GM19324 (cell line): Measurements from ENCODE around the gene CRX.
"Not testable (repeated sequence)": the region's sequence is repeated elsewhere in the genome, so short reads cannot be mapped to it uniquely, and the experiment has no call there.

ENCODE experiments used
- ATAC-seq: cut with Tn5 transposase; IDR thresholded peaks from one replicate; pipeline ENCODE4 v1.9.1; 2021; ENCODE audit warnings: mild to moderate bottlenecking, moderate library complexity; ENCODE audit not compliant: unreplicated experiment, low FRiP score

CRX gene

DNA sequence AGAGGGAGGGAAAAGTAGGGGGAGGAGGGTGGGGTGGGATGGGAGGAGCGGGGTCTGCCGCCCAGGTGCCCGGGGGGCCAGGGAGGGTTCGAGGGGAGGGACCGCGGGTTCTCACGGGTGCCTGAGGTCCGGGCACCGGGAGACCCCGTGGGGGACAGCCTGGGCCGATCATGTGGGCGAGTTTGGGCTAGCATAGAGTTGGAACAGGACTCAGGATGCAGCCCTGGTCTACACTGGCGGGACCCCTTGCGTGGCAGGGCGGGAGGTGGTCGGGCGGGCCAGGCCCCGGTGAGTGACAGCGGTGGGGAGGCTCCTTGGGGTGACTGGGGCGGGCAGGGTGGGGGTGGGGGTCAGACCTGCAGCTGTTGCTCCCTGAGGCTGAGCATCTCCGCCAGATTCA is 18.6 kb upstream of the CRX start:
- ATAC-seq: not testable (repeated sequence)

DNA sequence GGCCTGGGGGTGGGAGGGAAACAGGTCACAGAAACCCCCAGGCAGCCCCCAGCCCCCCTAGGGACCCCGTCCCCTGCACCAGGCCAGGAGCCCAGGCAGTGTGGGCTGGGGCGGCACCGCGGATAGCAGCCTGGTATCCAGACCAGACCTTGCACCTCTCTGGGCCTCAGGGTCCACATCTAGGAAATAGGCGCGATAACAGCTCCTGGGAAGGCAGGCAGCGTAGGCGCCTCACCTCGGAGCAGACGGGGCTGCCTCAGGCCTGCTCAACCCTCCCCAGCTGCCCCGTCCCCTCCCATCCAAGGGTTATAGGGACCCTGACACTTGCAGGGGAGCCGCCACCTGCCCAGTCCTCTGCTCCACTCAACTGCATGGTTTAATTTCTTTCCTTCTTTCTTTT is 18.1 kb upstream of the CRX start:
- ATAC-seq: not testable (repeated sequence)

DNA sequence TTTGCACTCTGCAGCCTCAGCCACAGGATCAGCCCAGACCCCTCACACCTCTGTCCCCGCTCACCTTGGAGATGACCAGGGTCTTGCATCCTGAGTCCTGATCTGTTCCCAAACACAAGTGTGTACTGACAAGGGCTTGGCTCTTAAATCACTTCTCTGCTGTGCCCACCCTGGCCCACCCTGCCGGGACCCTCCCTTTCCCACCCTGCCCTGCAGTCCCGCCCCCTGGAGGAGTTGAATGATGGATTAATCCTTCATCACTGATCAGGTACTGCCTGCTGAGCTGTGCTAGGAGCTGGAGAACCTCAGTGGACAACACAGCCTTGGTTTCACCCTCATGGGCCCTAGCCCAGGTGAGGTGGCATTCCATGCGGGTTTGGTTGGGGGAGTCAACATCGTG is 17.3 kb upstream of the CRX start, which contains the start of gene TPRX1:
Gene TPRX1 (minus strand): TSS at position 101 of the 400 bp plus-strand sequence. CDS start 12 bp downstream, at position 89.
- ATAC-seq: not testable (repeated sequence)

DNA sequence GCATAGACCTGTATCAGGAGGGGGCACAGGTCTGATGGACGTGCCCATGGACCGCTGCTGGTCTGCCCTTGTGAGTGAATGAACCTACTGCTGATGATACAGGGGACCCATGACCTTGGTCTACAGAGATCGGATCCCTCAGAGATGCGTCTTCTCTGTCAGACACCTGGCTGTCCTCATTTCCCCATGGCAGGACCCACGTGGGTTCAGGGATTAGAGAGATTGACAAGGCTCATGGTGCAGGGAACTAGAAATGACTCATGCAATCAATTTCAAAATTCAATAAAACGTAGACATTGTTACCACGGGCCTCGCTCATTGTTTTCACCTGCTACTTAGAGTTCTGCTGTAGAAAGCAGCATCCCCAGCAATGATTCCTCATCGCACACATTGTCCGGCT is 16.4 kb upstream of the CRX start:
- ATAC-seq: no peak

DNA sequence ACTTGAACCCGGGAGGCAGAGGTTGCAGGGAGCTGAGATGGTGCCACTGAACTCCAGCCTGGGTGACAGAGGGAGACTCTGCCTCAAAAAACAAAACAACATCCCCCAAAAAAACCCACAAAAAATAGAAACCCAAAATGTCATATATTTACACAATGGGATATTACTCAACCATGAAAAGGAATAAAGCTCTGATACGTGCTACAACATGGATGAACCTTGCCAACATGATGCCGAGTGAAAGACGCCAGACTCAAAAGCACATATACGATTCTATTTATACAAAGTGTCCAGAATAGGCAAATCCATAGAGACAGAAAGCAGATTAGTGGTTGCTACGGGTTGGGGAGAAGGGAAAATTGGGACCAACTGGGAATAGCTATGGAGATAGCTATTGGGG is 15.3 kb upstream of the CRX start:
- no peak for ATAC-seq

DNA sequence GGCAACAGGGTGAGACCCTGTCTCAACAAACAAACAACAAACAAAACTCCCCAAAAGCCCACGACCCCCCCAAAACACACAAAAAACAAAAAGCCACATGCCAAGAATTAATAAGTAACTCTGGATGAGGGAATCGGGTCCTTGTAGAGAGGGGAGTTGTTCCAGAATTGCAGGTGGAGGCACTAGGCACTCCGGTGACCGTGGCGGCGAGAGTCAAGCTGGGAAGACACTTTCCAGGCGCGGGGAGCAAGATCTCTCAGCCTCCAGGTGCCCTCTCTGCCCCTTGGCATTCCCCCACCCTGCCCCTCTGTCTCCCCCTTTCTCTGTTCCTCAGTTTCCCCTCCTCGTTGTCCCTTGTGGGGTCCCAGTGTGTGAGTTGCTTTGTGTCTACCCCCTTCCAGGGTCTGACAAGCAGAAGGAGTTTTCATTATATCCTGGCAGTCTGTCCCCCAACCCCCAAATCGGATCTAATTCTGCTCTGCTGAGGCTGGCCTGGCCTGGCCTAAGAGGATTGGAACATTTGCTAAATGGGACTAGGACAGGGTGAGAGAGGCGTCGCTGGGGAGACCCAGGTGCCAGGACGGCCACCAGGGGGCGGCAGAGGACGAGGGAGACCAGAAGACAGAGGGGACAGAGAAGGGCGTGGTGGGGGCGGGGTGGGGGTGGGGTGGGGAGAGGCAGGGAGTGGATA is 8.3 kb upstream of the CRX start:
- no peak for ATAC-seq

DNA sequence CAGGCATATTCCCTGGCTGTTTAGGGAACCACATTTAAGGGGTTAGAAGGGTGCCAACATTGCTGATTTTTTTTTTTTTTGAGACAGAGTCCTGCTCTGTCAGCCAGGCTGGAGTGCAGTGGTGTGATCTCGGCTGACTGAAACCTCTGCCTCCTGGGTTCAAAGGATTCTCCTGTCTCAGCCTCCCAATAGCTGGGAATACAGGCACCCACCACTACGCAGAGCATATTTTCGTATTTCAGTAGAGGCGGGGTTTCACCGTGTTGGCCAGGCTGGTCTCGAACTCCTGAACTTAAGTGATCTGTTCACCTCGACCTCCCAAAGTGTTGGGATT is 7.8 kb upstream of the CRX start:
- ATAC-seq: no peak

DNA sequence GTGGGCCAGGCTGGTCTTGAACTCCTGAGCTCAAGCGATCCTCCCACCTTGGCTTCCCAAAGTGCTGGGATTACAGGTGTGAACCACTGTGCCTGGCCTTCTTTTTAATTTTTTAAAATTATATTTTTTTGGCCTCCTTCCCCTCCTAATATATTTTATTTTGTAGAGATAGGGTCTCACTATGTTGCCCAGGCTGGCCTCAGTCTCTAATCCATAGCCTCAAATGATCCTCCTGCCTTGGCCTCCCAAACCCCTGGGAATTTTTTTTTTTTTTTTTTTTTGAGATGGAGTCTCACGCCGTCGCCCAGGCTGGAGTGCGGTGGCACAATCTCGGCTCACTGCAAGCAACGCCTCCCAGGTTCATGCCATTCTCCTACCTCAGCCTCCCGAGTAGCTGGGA is 5.5 kb upstream of the CRX start:
- not testable (repeated sequence) for ATAC-seq

DNA sequence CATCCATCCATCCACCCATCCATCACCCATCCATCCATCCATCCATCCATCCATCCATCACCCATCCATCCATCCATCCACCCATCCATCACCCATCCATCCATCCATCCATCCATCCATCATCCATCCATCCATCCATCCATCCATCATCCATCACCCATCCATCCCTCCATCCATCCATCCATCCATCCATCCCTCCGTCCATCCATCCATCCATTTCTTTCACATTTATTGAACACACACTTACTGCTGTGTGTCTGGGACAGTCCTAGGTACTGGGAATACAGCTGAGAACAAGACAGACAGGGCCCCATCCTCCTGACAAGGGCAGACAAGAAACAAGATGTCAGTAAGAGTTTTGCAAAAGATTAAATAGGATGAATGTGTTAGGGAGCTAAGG is 3.5 kb upstream of the CRX start:
- ATAC-seq: not testable (repeated sequence)

DNA sequence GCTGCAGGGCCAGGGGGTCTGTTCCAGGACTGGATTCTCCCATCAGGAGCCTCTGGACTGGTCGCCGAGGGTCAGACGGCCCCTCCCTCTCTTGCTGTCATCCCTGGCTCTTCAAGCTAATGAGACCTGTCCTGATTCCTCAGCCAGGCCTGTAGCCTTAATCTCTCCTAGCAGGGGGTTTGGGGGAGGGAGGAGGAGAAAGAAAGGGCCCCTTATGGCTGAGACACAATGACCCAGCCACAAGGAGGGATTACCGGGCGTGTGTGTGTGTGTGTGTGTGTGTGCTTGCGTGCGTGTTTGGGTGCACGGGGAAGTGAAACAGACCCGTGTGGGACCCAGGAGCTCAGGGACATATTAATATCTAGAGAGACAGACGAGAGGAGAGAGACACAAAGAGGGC is 1.9 kb upstream of the CRX start:
- no peak for ATAC-seq

DNA sequence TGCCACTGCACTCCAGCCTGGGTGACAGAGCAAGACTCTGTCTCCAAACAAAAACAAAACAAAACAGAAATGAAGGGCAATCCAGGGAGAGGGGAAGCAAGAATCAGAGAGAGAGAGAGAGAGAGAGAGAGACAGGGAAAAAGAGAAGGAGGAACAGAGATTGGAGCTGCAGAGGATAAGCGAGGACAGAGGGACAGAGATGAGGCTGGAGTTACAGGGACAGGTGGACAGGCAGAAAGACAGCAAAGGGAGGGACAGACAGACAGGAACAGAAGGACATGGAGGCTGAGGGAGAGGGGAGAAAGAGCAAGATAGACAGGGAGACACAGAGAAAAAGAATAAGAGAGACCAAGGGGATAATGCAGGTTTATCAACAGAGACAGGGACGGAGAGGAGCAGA is 1.3 kb upstream of the CRX start:
- no peak for ATAC-seq

DNA sequence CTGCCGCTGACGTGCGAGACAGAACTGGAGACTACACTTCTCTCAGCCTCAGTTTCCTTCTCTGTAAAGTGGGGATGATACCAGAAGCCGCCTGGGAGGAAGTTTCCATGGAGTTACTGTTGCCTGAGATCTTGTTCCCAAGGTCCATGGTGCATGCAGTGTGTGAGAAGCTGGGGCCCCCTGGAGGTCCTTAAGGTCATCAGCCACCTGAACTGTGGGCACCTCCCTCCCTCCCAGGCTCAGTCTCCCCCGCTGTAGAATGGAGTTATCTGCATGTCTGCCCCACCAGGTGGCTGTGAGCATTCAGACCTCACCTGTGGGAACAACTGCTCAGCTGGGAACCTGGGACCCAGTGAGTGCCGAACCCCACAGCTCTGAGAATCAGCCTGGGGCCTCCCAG is 2.7 kb downstream of the CRX start:
- ATAC-seq: no peak

DNA sequence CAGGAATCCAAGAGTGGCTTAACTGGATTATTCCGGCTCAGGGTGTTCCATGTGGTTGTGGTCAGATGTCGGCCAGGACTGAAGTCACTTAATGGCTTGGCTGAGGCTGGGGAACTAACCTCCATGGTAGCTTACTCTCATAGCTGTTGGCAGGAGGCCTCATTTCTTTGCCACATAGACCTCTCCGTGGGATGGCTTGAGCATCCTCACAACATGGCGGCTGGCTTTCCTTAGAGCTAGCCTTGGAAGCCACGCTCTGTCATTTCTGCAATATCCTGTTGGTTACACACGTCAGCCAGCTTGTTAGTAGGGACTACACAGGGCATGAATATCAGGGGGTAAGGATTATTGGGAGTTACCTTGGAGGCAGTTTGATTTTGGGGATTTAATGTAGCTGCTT is 5.1 kb downstream of the CRX start:
- no peak for ATAC-seq

DNA sequence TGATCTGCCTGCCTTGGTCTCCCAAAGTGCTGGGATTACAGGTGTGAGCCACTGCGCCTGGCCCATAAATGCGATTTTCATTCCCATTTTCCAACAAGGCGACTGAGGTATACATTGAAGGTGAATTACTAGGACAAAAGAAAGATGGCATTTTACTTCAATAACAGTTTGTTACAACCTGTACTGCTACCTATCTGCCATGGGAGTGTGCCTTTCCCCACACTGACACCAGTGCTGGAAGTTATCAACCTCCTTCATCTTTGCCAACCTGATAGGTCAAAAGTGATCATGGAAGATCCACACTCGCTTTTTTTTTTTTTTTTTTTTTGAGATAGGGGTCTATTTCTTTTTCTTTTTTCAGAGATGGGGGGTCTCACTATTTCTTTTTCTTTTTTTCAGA is 11.0 kb downstream of the CRX start:
- no peak for ATAC-seq

DNA sequence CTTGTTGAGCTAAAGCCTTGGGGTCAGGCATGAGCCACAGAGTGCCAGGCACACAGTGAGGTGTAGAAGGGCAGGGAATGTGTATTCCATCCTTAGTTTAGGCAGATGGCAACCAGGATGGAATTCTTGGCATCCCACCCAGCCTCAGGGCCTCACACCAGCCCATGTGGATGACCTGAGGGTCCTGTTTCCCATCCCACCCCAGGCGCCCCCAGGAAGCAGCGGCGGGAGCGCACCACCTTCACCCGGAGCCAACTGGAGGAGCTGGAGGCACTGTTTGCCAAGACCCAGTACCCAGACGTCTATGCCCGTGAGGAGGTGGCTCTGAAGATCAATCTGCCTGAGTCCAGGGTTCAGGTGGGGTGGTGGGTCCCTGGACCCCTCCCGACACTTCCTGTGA is 14.3 kb downstream of the CRX start:
- ATAC-seq: no peak

DNA sequence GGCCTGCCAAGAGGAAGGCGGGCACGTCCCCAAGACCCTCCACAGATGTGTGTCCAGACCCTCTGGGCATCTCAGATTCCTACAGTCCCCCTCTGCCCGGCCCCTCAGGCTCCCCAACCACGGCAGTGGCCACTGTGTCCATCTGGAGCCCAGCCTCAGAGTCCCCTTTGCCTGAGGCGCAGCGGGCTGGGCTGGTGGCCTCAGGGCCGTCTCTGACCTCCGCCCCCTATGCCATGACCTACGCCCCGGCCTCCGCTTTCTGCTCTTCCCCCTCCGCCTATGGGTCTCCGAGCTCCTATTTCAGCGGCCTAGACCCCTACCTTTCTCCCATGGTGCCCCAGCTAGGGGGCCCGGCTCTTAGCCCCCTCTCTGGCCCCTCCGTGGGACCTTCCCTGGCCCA is 17.7 kb downstream of the CRX start:
- no peak for ATAC-seq

DNA sequence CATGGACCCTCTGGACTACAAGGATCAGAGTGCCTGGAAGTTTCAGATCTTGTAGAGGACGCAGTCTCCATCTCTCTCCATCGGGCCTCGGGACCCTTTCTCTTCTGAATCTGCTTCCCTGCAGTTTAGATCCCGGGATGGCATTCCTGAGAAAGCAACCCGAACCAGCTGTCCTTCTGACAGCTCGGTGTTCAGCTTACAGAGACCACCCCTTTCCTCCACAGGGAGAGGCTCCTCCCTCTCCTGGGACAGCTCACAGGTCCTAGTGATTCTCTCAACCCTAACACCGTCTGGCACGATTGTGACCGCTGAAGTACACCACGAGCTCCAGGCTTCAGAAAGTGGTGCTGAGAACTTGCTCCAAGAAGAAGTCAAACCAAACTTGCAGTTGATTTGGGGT is 18.2 kb downstream of the CRX start:
- ATAC-seq: no peak

DNA sequence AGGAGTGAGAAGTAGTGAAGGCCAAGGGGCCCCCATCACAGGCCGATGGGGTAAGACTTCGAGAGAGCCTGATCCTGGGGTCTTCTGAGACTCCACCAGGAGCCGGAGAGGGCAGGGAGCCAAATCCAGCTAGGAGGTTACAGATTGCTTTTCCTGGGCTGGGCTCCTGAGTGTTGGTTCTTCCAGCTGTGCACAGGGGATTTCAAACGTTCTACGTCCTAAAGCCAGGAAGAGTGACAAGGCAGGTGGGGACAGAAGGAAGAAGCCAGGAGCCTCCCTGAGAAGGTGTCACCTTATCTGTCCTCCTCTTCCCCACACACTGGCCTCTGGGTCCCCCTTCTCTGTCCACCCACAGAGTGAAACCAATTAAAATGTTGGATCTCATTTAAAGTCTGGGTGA is 21.2 kb downstream of the CRX start:
- no peak for ATAC-seq

DNA sequence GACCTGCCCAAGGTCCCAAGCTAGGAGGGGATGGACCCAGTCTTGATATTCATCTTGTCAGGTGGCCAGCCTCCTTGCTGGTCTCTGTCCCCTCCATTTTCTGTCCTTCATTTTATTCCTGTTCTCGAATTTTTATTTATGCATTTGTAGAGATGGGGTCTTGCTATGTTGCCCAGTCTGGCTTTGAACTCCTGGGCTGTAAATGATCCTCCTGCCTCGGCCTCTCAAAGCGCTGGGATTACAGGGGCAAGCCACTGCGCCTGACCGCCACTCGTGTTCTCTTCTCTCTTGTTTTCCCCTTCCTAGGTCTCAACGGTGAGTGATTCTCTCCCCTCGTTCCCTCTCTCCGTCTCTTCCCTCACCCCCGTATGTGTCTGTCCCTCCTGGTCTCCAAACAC is 26.7 kb downstream of the CRX start:
- ATAC-seq: no peak

DNA sequence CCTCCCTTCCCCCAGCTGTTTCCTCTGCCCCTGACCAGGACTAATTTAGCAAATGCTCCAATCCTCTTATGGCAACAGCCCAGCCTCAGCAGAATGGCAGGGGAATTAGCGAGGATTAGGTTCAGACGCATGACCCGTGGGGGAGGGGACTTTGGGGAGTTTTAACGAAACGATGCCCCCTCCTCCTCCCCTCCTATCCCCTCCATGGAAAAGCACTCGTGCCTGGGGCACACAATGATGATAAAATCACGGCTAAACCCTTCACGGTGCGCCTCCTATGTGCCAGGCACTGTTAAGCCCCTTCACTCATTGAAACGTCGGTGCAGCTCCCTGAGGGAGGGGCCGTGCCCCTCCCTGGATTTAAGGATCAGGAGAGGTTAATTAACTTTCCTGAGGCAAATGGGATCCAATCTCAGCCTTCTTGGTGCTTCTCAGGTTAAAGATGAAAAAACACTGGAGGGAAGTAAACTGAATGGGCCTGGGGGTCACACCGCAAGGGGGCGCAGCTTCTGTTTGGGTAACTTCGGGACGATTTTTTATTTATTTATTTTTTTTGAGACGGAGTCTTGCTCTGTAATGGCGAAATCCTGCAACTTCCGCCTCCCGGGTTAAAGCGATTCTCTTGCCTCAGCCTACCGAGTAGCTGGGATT is 27.2 kb downstream of the CRX start:
- no peak for ATAC-seq

DNA sequence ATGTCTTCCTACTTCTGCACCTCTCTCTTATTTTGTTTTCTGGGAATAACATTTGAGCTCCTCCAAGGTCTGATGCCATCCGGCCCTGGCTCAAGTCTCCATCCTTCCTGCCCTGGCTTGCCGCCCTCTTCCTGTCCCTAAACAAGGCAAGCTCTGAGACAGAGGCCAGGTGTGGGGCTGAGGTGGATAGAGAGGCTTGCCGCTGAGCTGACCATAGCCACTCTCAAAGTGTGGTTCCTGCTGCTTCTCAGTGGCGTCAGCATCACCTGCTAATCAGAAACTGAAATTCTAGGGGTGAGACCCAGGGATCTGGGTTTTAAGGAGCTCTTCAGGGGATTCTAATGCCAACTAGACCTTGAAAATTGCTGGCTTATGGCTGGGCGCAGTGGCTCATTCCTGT is 31.3 kb downstream of the CRX start:
- ATAC-seq: no peak

DNA sequence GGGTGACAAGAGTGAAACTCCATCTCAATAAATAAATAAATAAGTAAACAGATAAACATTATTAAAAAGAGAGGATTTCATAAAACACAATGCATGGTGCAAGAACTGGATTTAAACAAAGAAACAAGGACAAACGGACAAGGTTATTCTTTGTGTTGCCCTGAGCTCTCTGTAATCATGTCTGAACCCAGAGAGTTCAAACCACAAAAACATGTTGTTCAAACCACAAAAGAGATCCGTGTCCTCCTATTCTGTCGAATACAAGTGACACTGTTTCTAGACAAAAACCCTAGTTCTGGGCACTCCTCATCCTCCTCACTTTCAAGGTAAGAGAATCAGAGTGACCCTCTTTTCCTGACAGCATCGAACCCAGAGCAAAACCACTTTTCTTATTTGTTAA is 32.7 kb downstream of the CRX start:
- no peak for ATAC-seq

DNA sequence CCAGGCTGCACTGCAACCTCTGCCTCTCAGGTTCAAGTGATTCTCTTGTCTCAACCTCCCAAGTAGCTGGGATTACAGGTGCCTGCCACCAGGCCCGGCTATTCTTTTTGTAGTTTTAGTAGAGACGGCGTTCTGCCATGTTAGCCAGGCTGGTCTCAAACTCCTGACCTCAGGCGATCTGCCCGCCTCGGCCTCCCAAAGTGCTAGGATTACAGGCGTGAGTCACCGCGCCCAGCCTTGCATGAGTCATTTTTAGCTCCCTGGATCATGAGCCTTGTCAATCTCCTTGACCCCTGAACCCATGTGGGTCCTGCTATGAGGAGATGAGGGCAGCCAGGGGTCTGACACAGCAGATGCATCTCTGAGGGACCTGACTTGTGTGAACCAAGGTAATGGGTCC is 36.5 kb downstream of the CRX start:
- not testable (repeated sequence) for ATAC-seq
